GM12865 (cell line): ENCODE measurements around the gene ETV6.

ENCODE experiments used
- DNase-seq: peaks from one replicate; pipeline ENCODE4 v3.0.0; 2010; ENCODE audit warnings: low read depth
- H3K4me3 ChIP-seq: 2 replicates; pipeline ENCODE4 v1.5.1; 2011; ENCODE audit warnings: mild to moderate bottlenecking, low read depth, low read length, control low read depth
- CTCF ChIP-seq: IDR thresholded peaks from 2 replicates; pipeline ENCODE4 v1.5.1; 2011; ENCODE audit warnings: low read length, control low read depth, low read depth, inconsistent platforms; ENCODE audit not compliant: insufficient read depth; ENCODE audit errors: missing control alignments

ETV6 gene

GRCh38 chr12:11717519-11717961 lies 68.1 kb downstream of the ETV6 start:
- DNase-seq = peak; percentile 66
- H3K4me3 ChIP-seq = no peak overlapping the region
- TF ChIP-seq CTCF = no peak

- no peak for DNase-seq
- no peak overlapping the region for H3K4me3 ChIP-seq
- no peak for TF ChIP-seq CTCF
These were observed 68.6 kb downstream of the ETV6 start for GRCh38 chr12:11718105-11718504.

- H3K4me3 ChIP-seq = no peak overlapping the region
- no peak for DNase-seq
- no peak for TF ChIP-seq CTCF
These were observed 69.3 kb downstream of the ETV6 start for GRCh38 chr12:11718768-11719253.

GRCh38 chr12:11719678-11720099 lies 70.2 kb downstream of the ETV6 start:
- no peak for TF ChIP-seq CTCF
- no peak overlapping the region for H3K4me3 ChIP-seq

GRCh38 chr12:11722071-11722470 lies 72.6 kb downstream of the ETV6 start:
- H3K4me3 ChIP-seq = no peak overlapping the region
- no peak for TF ChIP-seq CTCF
- DNase-seq = no peak

More at GRCh38 chr12:11719678-11720099, 70.2 kb downstream of the ETV6 start:
- no peak for DNase-seq

- TF ChIP-seq CTCF = no peak
These were observed 73.2 kb downstream of the ETV6 start for GRCh38 chr12:11722578-11723138.

GRCh38 chr12:11723993-11724392 lies 74.5 kb downstream of the ETV6 start:
- H3K4me3 ChIP-seq = no peak overlapping the region
- DNase-seq = no peak
- TF ChIP-seq CTCF = no peak

More at GRCh38 chr12:11722578-11723138, 73.2 kb downstream of the ETV6 start:
- DNase-seq = peak; percentile 71
- H3K4me3 ChIP-seq = no peak overlapping the region
